Fibroblast of villous mesenchyme (primary cell): ENCODE results near the gene PDE6G. TPM values are rescaled to one million over a fixed set of nuclear protein-coding genes. Genes with fewer than 3 reads are reported as not detected.

ENCODE experiments used
- DNase-seq: peaks from one replicate; pipeline ENCODE4 v3.0.0-alpha.2; 2010; ENCODE audit warnings: low read depth
- H3K4me3 ChIP-seq: 2 replicates; pipeline ENCODE4 v1.5.1; 2011; ENCODE audit warnings: low read depth, mild to moderate bottlenecking, low read length
- CTCF ChIP-seq: IDR thresholded peaks from 2 replicates; pipeline ENCODE4 v1.5.1; 2012; ENCODE audit warnings: low read depth, mild to moderate bottlenecking, low read length; ENCODE audit not compliant: insufficient read depth
- small RNA-seq: library from RNA; depleted of rRNA; stranded (forward); fragments of <200 nt; gene quantifications from one replicate; pipeline ENCODE3, GENCODE V24; 2012
- total RNA-seq: library from RNA; depleted of rRNA; stranded (reverse); fragments of >200 nt; gene quantifications from 2 replicates; pipeline ENCODE4 v1.2.3, GENCODE V29; 2012

Gene PDE6G
- total RNA-seq, 1 donor, result not detected

DNA sequence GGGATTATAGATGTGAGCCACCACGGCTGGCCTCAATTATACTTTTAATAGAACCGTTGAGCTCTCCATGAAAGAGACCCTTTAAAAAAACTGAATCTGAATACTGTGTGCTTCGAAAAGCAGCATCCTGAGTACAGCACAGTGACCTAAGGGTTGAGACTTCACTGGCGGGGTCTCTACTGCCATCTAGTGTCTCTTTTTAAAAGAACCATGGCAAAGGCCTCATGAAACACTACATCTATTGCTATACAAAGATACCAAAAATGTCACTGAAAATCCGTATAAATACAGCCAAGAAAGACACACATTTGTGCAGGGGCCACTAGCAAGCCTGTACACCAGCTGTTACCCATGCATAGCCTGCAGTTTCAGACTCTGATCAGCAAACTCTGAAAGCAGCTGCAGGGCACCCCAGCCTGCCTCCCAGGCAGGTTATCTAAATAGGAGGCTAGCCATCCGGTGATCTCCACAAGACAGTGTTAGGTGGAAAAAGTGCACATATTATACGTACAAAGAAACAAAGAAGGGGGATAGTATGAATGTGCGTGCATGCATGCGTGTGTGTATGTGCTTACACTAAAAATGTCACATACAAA lies 54.7 kb downstream of the PDE6G start:
- no peak overlapping the region for H3K4me3 ChIP-seq
- peak; percentile 79 for TF ChIP-seq CTCF
- DNase-seq, result peak; percentile 83

Small RNAs within 50 kb of the gene (small RNA-seq; reads per million reads assigned to genes)
- gene MIR6786, result not detected

Other genes starting within 250 kb of the PDE6G start
- 10,242 and 13,686 TPM in 2 replicates for gene ACTG1, start 143.7 kb downstream of the PDE6G start, total RNA-seq
- 1.7 and 3.5 TPM in 2 replicates for gene FSCN2, start 128.2 kb downstream of the PDE6G start, total RNA-seq
- gene FAAP100, start 104.2 kb downstream of the PDE6G start, total RNA-seq, result 27.6 and 40.3 TPM in 2 replicates
- gene NPLOC4, start 19.4 kb downstream of the PDE6G start, total RNA-seq, result 96.7 and 108 TPM in 2 replicates
- 1.7 and 2.3 TPM in 2 replicates for gene TSPAN10, start 19.3 kb downstream of the PDE6G start, total RNA-seq
- 23.7 and 28.0 TPM in 2 replicates for gene OXLD1, start 10.1 kb upstream of the PDE6G start, total RNA-seq
- 7.8 and 10.0 TPM in 2 replicates for gene CCDC137, start 10.2 kb upstream of the PDE6G start, total RNA-seq
- 22.9 and 27.4 TPM in 2 replicates for gene ARL16, start 27.3 kb upstream of the PDE6G start, total RNA-seq
- 75.1 and 94.4 TPM in 2 replicates for gene HGS, start 27.5 kb upstream of the PDE6G start, total RNA-seq
- 12.1 and 12.6 TPM in 2 replicates for gene MRPL12, start 46.8 kb upstream of the PDE6G start, total RNA-seq
- 13.8 and 14.2 TPM in 2 replicates for gene SLC25A10, start 55.7 kb upstream of the PDE6G start, total RNA-seq
- gene GCGR, start 147.6 kb upstream of the PDE6G start, total RNA-seq, result not detected in 2 replicates
- 55.7 and 96.6 TPM in 2 replicates for gene MCRIP1, start 176.7 kb upstream of the PDE6G start, total RNA-seq
- not detected in 2 replicates for gene PPP1R27, start 178.5 kb upstream of the PDE6G start, total RNA-seq
- 735 and 809 TPM in 2 replicates for gene P4HB, start 204.0 kb upstream of the PDE6G start, total RNA-seq
- 106 and 181 TPM in 2 replicates for gene ARHGDIA, start 214.8 kb upstream of the PDE6G start, total RNA-seq
- 120 and 134 TPM in 2 replicates for gene ALYREF, start 235.0 kb upstream of the PDE6G start, total RNA-seq
- 101 and 150 TPM in 2 replicates for gene ANAPC11, start 235.2 kb upstream of the PDE6G start, total RNA-seq
- gene NPB, start 245.7 kb upstream of the PDE6G start, total RNA-seq, result 0.43 and 0.64 TPM in 2 replicates